NOMO-1 treated with dmso at 0.1 percent for 144 hours (cell line): Measurements from ENCODE around the gene DLG4.
"Not testable (repeated sequence)": the region's sequence is repeated elsewhere in the genome, so short reads cannot be mapped to it uniquely, and the experiment has no call there.

Experiments
- DNase-seq: peaks from one replicate; lab custom pipeline; 2025; ENCODE audit not compliant: unreplicated experiment; lab: John Stamatoyannopoulos, UW

The DLG4 gene

DNA sequence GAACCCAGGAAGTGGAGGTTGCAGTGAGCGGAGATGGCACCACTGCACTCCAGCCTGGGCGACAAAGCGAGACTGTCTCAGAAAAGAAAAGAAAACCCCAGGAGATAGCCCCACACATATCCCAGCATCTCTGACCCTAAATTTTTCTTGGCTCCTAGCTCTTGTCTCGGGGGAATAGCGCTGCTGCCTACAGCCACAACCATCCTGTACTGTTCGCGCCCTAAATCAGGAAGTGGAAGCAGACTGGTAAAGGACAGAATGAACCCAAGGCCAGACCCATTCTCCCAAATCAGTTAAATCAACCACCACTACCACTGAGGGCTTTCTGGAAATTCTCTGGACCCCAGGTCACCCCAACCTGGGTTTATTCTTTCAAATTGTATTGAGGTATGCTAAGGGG, 30.2 kb upstream of the DLG4 start:
- peak; percentile 33 for DNase-seq

GRCh38 chr17:7249214-7249613, 29.6 kb upstream of the DLG4 start:
- no peak for DNase-seq

GRCh38 chr17:7248796-7249195, 29.2 kb upstream of the DLG4 start:
- DNase-seq = no peak

GRCh38 chr17:7246779-7247178, 27.1 kb upstream of the DLG4 start:
- no peak for DNase-seq

- not testable (repeated sequence) for DNase-seq
Measured at GRCh38 chr17:7243838-7244237, 24.2 kb upstream of the DLG4 start.

DNA sequence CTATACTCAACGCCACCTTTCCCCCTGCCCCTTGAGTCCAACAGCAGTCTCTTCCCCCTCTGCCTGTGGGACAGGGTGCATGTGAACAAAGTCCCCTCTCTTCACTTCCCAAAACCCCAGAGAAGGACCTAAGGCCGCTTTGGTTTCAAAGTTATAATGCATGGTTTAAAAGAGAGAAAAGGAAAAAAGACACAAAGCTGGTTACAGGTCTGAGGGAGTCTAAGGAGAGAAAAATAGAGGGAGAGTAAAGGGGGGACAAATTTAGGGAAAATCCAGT, 23.8 kb upstream of the DLG4 start:
- no peak for DNase-seq

DNA sequence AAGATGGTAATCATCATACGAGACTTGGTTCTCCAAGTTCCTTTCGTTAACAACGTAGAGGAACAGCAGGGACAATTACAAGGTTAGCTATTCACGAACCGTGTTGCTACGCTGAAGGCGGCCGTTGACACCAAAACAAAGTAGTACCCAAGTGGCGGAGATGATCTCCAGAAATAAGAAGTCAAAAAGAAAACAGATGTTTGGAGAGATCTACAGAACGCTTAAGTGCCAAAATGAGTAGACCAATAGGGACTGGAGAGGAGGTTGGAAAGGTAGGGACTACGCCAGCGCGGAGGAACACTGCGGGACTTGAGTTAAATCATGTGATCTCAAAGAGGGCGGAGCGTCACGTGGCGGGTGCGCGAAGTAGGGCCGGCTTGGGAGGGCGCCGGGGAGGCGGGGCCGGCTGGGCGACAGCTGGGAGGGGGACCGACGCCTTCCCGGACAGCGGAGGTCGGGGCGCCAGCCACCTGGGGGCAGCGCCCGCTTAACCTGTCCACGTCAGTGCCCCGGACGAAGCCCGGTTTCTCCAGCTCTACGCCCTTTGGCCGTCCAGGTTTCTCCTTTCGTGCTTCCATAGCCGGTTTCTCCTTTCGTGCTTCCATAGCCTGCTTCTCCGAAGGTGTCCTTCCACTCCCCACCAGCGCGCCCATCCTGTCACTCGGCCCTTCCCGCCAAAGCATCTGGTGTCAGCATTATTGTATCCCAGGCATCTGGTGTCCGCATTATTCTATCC, 23.2 kb upstream of the DLG4 start:
- DNase-seq = peak; percentile 89

DNA sequence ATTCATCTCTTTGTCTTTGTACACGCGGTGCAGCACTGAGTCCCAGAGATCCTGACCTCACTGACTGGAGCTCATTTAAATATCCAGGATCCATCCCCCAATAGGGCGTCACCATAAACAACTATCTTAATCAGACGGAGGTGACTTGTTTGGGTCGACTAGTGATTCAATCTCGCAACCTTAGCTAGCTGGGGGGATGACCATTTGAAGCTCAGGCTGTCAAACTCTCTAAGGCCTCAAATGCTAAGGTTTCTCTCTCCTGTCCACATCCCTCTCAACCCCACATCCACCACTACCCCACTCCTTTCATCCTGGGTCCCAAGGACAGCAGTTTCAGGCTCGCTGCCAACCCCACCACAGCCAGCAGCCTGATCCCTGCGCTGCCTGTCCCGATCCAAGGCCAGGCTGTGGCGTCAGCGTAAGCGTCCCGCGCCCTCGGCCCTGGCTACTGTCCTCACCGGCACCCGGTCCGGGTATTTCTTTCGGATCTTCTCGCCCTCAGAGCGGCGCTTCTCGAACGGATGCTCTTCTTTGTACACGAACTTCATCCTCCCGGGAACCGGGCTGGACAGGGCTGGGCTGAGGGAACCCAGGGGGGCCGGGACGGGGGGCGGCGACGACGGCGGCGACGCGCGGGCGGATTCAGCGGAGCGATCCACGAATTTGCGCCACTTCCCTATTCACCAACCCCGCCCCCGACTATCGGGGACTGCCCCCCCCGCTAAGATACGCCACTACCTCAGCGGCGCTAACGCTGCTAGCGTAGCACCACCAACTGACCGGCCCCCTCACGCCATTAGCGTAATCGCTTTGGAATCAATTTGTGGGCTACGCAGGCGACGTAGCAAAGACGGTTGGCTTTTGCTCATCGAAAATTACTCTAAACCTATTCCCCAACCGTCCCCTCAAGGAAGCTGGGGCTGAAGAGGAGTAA, 22.4 kb upstream of the DLG4 start, which contains the start of gene GABARAP:
Gene GABARAP, minus strand, starts transcription at position 667 of the 934 bp plus-strand sequence. Its CDS starts 119 bp downstream, at position 548.
- DNase-seq = peak; percentile 47

GRCh38 chr17:7241090-7241733, 21.6 kb upstream of the DLG4 start:
- DNase-seq = no peak

GRCh38 chr17:7240375-7240774, 20.7 kb upstream of the DLG4 start:
- DNase-seq = peak; percentile 73

DNA sequence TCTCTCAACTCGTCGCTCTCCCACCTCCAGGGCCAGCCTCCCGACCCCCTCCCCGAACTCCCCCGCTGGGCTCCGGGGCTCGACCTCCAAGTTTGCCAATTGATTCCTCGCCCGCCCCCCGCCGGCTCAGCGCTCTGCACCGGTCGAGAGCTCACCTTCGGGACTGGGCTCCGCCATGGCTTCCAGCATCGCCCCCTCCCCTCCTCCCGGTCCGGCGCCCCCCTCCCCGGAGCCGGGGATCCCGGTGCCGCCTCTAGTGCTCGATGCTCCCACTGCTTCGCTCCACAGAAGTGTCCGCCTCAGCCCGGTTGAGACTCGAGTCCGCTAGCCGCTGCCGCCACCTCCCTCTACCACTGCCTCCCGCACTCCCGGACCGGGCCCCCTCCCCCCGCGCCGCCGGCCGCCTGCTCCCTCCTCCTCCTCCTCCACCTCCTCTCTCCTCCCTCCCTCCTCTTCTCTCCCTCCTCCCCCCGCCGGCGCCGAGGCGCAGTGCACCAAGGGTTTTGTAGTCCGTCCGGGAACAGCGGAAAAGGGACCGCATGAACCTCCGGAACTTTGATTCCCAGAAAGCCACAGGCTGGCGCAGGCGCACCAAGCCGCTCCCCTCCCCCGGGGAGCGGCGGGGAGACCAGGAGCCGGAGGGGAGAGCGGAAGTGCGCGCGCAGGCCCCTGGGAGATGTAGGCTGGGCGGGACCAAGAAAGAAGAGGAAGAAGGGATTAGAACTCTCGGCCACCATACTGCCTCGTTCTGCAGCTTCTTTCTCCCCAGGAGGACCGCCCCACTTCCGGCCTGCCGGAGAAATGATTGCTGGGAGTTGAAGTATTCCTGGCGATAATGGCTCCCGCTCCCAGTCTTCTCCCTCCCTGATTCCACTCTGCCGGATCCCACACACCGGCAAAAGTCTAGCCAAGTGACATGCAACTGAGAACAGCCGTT, 19.7 kb upstream of the DLG4 start, which contains the start of gene PHF23:
Gene PHF23, minus strand, starts transcription at position 367 of the 937 bp plus-strand sequence. Its CDS starts 178 bp downstream, at position 189.
- DNase-seq = peak; percentile 99

GRCh38 chr17:7238420-7239090, 18.9 kb upstream of the DLG4 start:
- DNase-seq = no peak

DNA sequence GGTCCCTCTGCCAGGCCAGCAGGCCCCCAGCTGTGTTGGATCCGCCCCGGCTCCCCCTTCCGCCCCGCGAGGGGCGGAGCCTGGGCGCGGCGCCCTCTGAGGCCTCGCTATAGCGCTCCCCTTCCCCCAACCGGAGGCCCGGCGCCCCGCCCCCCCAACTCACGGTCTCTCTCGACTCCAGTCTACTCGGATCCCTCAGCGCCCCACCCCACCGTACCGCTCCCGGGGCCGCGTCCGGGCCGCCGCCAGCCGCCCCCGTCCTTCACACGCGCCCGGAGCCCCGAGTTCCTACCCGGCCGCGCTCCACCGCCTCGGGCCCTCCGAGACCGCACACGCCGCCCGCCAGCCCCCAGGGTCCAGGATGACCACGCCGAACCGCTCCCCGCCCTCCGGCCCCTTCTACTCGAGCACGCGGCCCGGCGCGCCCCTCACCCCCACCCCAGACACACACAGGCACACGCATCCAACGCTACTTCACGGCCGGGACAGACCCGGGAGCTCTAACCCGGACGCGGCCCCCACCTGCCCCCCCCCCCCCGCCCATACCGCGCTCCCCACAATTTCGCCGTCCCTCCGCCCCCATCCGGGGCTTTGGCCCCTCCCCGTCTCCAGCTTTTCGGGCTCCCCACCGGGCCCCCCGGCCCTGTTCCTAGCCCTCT, 18.3 kb upstream of the DLG4 start:
- DNase-seq = no peak

- no peak for DNase-seq
Measured at GRCh38 chr17:7237266-7237760, 17.7 kb upstream of the DLG4 start.

GRCh38 chr17:7236808-7237207, 17.2 kb upstream of the DLG4 start:
- no peak for DNase-seq

DNA sequence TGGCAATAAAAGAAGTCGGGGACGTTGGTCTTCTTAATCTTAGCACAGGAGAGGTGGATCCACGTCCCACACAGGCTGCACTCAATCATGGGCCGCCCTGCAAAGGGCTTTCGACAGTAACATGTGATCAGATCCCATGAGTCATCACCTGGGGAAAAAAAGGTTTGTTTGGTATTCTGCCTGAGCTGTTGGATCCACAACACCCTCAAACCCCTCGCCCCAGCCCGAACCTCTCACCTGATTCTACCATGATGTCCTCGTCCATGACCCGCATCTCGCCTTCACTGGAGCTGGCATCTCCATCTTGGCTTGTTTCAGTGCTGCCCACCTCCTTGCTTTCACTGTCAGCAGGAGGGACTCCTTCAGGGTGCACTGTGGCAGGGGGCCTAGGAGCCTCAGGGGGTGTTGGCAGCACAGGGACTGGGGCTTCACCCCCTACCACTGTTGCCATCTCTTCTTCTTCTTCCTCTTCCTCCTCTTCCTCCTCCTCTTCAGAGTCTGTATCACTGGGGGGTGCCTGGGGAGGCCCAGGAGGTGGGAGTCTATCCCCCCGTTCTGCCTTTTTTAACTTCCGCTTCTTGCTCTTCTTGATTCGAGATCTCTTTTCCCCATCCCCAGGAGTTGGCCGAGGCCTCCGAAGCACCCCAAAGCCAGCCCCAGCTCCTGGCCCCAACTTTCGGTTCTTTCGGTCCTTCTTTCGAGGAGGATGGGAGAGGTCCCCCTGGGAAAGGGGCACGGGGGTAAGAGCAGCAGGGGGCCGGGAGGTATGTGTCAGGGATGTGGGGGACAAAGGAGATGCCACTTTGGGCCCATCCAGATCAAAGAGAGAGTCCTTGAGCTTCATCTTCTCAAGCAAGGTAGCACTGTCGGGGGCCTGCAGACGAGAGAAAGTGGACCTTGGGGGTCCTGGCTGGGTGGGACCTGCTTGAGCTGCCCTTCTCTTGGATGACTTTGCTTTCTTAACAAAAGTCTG, 16.3 kb upstream of the DLG4 start:
- DNase-seq = no peak

- peak; percentile 97 for DNase-seq
Measured at GRCh38 chr17:7234083-7234951, 14.7 kb upstream of the DLG4 start, which contains the start of gene DVL2. Gene DVL2, minus strand, starts transcription at chr17:7234517. Its CDS starts 255 bp downstream, at chr17:7234262.
